T-helper 17 cell (primary cell): ENCODE results near the gene PHF24. TPM values are rescaled to one million over a fixed set of nuclear protein-coding genes. Genes with fewer than 3 reads are reported as not detected.
A peak's percentile ranks its signal among the peaks of the same experiment; 100 is the strongest.
"Not testable (repeated sequence)": the region's sequence is repeated elsewhere in the genome, so short reads cannot be mapped to it uniquely, and the experiment has no call there.

Experiments used
- ATAC-seq: fragments of 150-1000 bp; cut with Tn5 transposase; 2 replicates; pipeline ENCODE4 v1.10.0; 2021; ENCODE audit warnings: mild to moderate bottlenecking, moderate library complexity
- DNase-seq, 3 donors: peaks; one replicate each; pipeline versions ENCODE4 v3.0.0 to v3.0.0-alpha.2; 2020 to 2021
- H3K9me3 ChIP-seq: one replicate; pipeline ENCODE4 v1.7.0; 2013; ENCODE audit warnings: low read length, mild to moderate bottlenecking; ENCODE audit not compliant: control insufficient read depth, poor library complexity, severe bottlenecking
- H3K27ac Mint-ChIP-seq: one replicate; pipeline ENCODE4 v1.8.0; 2022; ENCODE audit warnings: mild to moderate bottlenecking, moderate library complexity, mixed read lengths
- H3K27me3 Mint-ChIP-seq: one replicate; pipeline ENCODE4 v1.8.0; 2022; ENCODE audit warnings: mixed read lengths
- H3K36me3 Mint-ChIP-seq: one replicate; pipeline ENCODE4 v1.8.0; 2022; ENCODE audit warnings: low read depth, mixed read lengths
- H3K4me1 Mint-ChIP-seq: one replicate; pipeline ENCODE4 v1.8.0; 2022; ENCODE audit warnings: mild to moderate bottlenecking, mixed read lengths
- H3K4me3 Mint-ChIP-seq: one replicate; pipeline ENCODE4 v1.8.0; 2022; ENCODE audit warnings: mild to moderate bottlenecking, moderate library complexity, mixed read lengths
- total RNA-seq, 4 donors: library from RNA in 2 of 4; stranded (reverse) in 2 of 4; gene quantifications; one replicate each; pipeline ENCODE4 v1.2.3 and lab custom pipeline; 2022 to 2026

PHF24 gene
- total RNA-seq, 2 donors from 2014 or later: not detected

- H3K4me1 Mint-ChIP-seq: peaks cover 3% of the 10 kb centered on the region
- H3K9me3 ChIP-seq: no peaks in the 10 kb centered on the region
- ATAC-seq (no peak), DNase-seq (no peak)
- no peak overlapping the region for H3K27ac Mint-ChIP-seq
- no peak overlapping the region for H3K4me3 Mint-ChIP-seq
- peaks cover 6% of the 10 kb centered on the region for H3K36me3 Mint-ChIP-seq
- H3K27me3 Mint-ChIP-seq: no peaks in the 10 kb centered on the region
Observed at GRCh38 chr9:34996181-34996904, 38.3 kb downstream of the PHF24 start.

DNA sequence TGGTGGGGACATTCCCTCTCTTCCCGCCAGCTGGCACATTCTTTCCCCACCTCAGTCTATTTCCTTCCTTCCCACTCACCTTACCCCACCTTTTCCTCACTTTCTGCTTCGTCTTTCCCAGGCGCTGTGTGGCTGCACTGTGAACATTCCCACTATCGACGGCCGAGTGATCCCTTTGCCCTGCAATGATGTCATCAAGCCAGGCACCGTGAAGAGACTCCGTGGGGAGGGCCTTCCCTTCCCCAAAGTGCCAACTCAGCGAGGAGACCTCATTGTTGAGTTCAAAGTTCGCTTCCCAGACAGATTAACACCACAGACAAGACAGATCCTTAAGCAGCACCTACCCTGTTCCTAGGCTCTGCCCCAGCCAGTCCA is 38.8 kb downstream of the PHF24 start:
- DNase-seq (no peak), ATAC-seq (no peak)
- H3K27me3 Mint-ChIP-seq: no peaks in the 10 kb centered on the region
- no peak overlapping the region for H3K27ac Mint-ChIP-seq
- no peaks in the 10 kb centered on the region for H3K9me3 ChIP-seq
- peaks cover 6% of the 10 kb centered on the region for H3K36me3 Mint-ChIP-seq
- H3K4me3 Mint-ChIP-seq: no peak overlapping the region
- peaks cover 3% of the 10 kb centered on the region for H3K4me1 Mint-ChIP-seq

DNA sequence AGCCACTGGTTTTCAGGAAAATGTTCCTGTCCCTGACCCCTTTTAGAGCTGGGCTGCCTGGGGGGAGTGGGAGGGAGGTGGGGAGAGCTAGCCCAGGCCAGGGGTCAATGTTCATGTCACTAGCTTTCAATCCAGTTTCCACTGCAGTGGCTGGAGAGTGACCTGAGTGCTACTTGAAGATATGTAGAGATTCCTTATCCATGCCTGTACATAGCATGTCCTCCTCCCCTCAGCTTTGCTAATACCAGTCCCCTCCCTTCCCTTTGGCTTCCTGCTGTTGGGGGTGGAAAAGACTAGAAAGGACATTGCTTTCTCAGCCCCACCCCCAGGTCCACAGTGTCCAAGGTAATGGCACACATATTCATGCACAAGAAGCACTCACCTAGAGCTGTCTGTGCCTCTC is 39.3 kb downstream of the PHF24 start:
- DNase-seq (no peak), ATAC-seq (no peak)
- peaks cover 6% of the 10 kb centered on the region for H3K36me3 Mint-ChIP-seq
- no peak overlapping the region for H3K4me3 Mint-ChIP-seq
- no peaks in the 10 kb centered on the region for H3K9me3 ChIP-seq
- H3K4me1 Mint-ChIP-seq: peaks cover 3% of the 10 kb centered on the region
- H3K27ac Mint-ChIP-seq: no peak overlapping the region
- H3K27me3 Mint-ChIP-seq: no peaks in the 10 kb centered on the region

- DNase-seq (no peak), ATAC-seq (no peak)
- Mint-ChIP-seq H3K36me3 (peaks cover 6% of the 10 kb centered on the region), H3K27ac (no peak overlapping the region), H3K27me3 (no peaks in the 10 kb centered on the region), H3K4me3 (no peak overlapping the region), H3K4me1 (peaks cover 3% of the 10 kb centered on the region)
- H3K9me3 ChIP-seq: no peaks in the 10 kb centered on the region
Observed at GRCh38 chr9:34998266-34998665, 40.2 kb downstream of the PHF24 start.

DNA sequence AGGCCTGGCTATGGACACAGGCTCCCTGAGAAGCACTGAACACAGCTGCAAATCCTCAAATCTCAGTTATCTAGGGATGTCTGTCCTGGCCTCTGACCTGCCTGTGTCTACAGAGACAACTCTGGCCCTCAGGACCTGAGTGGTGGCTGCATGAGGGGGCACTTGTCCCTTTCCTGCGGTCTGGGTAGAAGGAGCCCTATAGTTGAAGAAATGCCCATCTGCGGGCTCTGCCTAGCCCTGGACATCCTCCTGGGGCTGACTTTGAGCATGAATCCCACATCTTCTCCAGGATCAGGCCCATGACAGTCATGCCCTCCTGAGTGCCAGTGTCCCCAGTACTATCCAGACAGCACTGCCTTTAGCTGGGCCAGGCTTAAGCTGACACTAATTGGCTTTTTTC is 41.5 kb downstream of the PHF24 start:
- Mint-ChIP-seq H3K36me3 (peaks cover 6% of the 10 kb centered on the region), H3K27me3 (no peaks in the 10 kb centered on the region), H3K4me3 (no peak overlapping the region), H3K4me1 (peaks cover 3% of the 10 kb centered on the region), H3K27ac (no peak overlapping the region)
- no peak for DNase-seq
- H3K9me3 ChIP-seq: no peaks in the 10 kb centered on the region
- ATAC-seq: no peak

DNA sequence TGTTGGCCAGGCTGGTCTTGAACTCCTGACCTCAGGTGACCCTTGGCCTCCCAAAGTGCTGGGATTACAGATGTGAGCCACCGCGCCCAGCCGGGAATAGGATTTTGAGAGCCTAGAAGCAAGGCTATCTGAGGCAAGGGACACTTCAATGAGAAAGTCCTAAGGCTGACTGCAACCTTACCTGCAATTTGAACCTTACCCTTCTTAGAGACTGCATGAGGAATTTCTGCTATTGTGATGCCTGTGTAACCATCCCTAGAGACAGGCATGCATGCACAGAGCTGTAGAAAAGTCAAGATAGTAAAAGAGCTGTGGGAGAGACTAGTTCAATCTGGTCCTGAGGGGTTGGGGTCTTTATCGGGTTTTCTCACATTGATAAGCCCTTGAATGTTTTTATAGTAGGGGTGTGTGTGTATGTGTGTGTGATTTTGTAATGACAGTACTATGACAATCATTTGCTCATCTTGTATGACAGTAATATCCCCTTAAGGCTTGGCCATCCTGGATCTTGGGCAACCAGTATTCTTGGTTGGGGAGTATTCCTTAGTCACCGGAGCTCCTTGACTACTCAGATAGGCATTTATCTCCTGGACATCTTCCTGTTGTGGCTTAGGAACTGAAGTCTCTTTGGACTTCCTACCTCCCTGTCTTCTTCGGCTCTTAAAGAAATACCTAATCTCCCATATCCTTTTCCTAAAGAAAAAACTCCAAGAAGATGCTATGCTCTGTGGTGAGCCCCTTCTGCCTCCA is 42.6 kb downstream of the PHF24 start:
- no peaks in the 10 kb centered on the region for H3K9me3 ChIP-seq
- H3K4me1 Mint-ChIP-seq: peaks cover 3% of the 10 kb centered on the region
- peaks cover 4% of the 10 kb centered on the region for H3K36me3 Mint-ChIP-seq
- H3K4me3 Mint-ChIP-seq: no peak overlapping the region
- H3K27ac Mint-ChIP-seq: no peak overlapping the region
- DNase-seq (no peak), ATAC-seq (no peak)
- H3K27me3 Mint-ChIP-seq: no peaks in the 10 kb centered on the region

- Mint-ChIP-seq H3K4me3 (no peak overlapping the region), H3K27me3 (no peaks in the 10 kb centered on the region)
- ATAC-seq: no peak
Observed at GRCh38 chr9:35001285-35001677, 43.2 kb downstream of the PHF24 start.

DNA sequence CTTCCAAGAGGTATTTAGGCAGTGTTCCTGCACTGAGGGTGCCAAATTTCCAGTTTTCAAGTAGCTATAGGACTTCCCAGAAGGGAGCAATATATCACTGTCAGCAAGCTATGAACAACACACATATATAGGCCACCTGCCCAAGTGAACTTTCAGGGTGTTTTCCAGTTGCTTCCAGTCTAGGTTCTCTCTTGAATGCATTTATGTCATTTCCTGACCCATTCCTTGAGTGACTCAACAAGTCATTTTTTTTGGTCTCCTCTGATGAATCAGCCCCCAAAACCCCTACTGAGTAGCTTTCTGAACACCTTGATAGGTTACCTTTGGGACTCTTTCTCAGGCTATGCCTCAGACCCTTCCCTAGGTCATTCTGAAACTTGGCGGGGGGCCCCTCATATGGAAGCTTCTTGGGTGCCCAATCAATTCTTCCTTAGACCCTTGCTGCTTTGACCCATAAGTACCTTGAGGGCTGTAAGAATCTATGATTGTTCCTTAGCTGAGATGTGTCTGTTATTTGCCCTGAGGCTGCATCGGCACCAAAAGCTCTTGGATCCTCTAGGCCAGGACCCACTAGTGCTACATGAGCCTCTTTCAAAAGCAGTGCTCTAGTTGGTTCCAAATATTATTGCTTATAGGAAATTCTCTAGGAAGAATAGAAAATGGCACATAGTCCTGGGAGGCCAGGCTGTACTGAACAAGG is 43.9 kb downstream of the PHF24 start:
- no peak overlapping the region for H3K4me3 Mint-ChIP-seq

More at GRCh38 chr9:35001285-35001677, 43.2 kb downstream of the PHF24 start:
- no peaks in the 10 kb centered on the region for H3K9me3 ChIP-seq
- H3K27ac Mint-ChIP-seq: no peak overlapping the region
- peaks cover 5% of the 10 kb centered on the region for H3K4me1 Mint-ChIP-seq
- no peak for DNase-seq
- H3K36me3 Mint-ChIP-seq: peaks cover 6% of the 10 kb centered on the region

DNA sequence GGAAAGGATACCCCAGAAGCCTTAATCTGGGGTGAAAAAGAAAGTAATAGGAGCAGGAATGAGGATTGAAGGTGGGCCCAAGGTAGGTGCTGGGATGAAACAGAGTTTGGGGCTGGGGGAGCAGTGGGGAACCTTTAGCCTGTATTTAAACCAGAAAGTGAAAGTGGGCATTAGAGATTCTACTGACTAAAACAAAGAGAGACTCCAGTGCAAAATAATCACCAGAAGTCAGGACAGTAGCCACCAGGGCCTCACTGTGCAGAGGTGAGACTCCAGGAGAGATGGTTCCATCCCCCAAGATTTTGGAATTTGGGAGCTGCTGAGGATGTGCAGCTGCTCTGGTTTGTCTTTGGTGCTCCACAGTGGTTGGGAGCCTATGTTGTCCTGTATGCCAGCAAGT is 44.5 kb downstream of the PHF24 start:
- no peak for DNase-seq
- ATAC-seq: no peak
- H3K27ac Mint-ChIP-seq: no peak overlapping the region
- H3K27me3 Mint-ChIP-seq: no peaks in the 10 kb centered on the region
- H3K36me3 Mint-ChIP-seq: peaks cover 8% of the 10 kb centered on the region
- H3K9me3 ChIP-seq: no peaks in the 10 kb centered on the region
- no peak overlapping the region for H3K4me3 Mint-ChIP-seq
- peaks cover 7% of the 10 kb centered on the region for H3K4me1 Mint-ChIP-seq

More for the DNA sequence above, 43.9 kb downstream of the PHF24 start:
- no peaks in the 10 kb centered on the region for H3K9me3 ChIP-seq
- Mint-ChIP-seq H3K27me3 (no peaks in the 10 kb centered on the region), H3K36me3 (peaks cover 7% of the 10 kb centered on the region), H3K27ac (no peak overlapping the region), H3K4me1 (peaks cover 7% of the 10 kb centered on the region)
- DNase-seq (no peak), ATAC-seq (peak; percentile 44)

DNA sequence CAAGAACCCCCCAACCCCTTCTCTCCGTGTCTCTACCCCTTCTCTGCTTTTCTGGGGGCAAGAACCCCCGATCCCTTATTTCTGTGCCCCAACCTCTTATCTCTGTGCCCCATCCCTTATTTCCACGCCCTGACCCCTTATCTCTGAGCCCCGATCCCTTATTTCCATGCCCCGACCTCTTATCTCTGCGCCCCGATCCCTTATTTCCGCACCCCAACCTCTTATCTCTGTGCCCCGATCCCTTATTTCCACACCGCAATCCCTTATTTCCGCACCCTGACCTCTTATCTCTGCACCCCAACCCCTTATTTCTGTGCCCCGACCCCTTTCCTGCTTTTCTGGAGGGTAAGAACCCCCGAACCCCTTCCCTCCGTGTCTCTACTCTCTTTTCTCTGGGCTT is 46.2 kb downstream of the PHF24 start:
- not testable (repeated sequence) for H3K27ac Mint-ChIP-seq, H3K9me3 ChIP-seq, H3K27me3 Mint-ChIP-seq, H3K4me1 Mint-ChIP-seq, DNase-seq, ATAC-seq, H3K4me3 Mint-ChIP-seq
- H3K36me3 Mint-ChIP-seq: peaks cover 10% of the 10 kb centered on the region

DNA sequence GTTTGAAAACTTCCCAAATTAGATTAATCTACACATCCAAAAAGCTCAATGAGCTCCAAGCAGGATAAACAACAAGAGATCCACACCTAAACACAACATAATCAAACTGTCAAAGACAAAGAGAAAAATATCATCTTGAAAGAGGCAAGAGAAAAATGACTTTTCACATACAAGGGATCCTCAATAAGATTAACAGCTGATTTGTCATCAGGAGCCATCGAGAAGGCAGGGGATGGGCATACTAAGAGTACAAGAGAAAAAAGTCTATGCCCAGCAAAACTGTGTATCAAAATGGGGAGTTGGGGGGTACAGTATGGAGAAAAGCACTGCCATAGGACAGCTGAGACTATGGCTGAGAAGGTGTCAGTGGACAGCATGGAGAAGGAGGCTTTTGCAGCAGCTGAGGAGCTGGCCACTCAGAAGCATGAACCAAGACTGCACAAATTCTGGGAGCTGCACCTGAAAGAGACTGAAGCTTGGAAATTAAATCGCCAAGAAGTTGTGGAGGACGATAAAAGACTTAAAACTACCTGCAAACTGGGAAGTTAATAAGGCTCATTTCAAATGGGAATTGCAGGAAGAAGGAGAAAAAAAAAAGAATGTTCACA is 52.4 kb downstream of the PHF24 start:
- peaks cover 6% of the 10 kb centered on the region for H3K9me3 ChIP-seq
- Mint-ChIP-seq H3K27me3 (no peaks in the 10 kb centered on the region), H3K4me1 (peaks cover 7% of the 10 kb centered on the region), H3K36me3 (peaks cover 10% of the 10 kb centered on the region), H3K4me3 (no peak overlapping the region), H3K27ac (no peak overlapping the region)
- ATAC-seq (no peak), DNase-seq (no peak)

GRCh38 chr9:35014517-35014916 is 56.4 kb downstream of the PHF24 start:
- peaks cover 2% of the 10 kb centered on the region for H3K4me1 Mint-ChIP-seq
- ATAC-seq: no peak
- H3K27me3 Mint-ChIP-seq: no peaks in the 10 kb centered on the region
- DNase-seq: no peak
- no peak overlapping the region for H3K27ac Mint-ChIP-seq
- H3K4me3 Mint-ChIP-seq: no peak overlapping the region
- H3K36me3 Mint-ChIP-seq: no peaks in the 10 kb centered on the region
- H3K9me3 ChIP-seq: peaks cover 6% of the 10 kb centered on the region

DNA sequence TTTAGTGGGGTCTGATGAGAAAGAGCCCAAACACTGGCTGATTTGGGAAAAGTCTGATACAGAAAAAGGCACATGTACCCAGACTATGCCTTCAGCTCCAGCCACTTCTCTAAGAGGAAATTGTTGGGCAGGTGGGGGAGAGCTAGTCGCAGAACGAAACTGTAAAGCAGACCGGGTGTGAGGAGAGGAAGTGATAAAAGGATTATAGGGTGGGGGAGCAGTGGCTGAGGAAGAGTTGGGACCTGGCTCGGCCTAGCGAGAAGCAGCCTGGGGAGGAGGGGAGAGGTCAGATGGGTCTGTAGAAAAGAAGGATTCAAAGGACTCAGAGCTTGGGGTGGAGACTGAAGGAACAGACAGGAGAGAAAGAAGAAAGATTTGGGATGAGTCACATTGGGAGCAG is 65.4 kb downstream of the PHF24 start:
- H3K27me3 Mint-ChIP-seq, H3K4me3 Mint-ChIP-seq, H3K9me3 ChIP-seq, DNase-seq, ATAC-seq, H3K27ac Mint-ChIP-seq: not testable (repeated sequence)
- Mint-ChIP-seq H3K4me1 (peaks cover 19% of the 10 kb centered on the region), H3K36me3 (peaks cover 19% of the 10 kb centered on the region)
